Measurements from ENCODE around the gene ARID3B.
"Not testable (repeated sequence)": the region's sequence is repeated elsewhere in the genome, so short reads cannot be mapped to it uniquely, and the experiment has no call there.

The ARID3B gene

GRCh38 chr15:74594455-74594854 lies 53.4 kb downstream of the ARID3B start:
- Histone ChIP-seq H3K9ac (ENCODE audit: low read length) (no peak overlapping the region), H3K36me3 (ENCODE audit: control insufficient read depth, insufficient read depth, low read length, severe bottlenecking) (no peaks in the 10 kb centered on the region), H3K9me3 (ENCODE audit: control insufficient read depth, low read length) (no peaks in the 10 kb centered on the region), H3K4me1 (ENCODE audit: control insufficient read depth, insufficient read depth, low read length) (peaks cover 14% of the 10 kb centered on the region), H3K27me3 (replicated peaks; ENCODE audit: control insufficient read depth, insufficient read depth, low read length) (no peaks in the 10 kb centered on the region), H3K4me3 (ENCODE audit: low read length) (no peak overlapping the region)
- DNase-seq (ENCODE audit: low read depth) = no peak

- no peak for DNase-seq (ENCODE audit: low read depth)
- Histone ChIP-seq H3K9ac (ENCODE audit: low read length) (no peak overlapping the region), H3K27me3 (replicated peaks; ENCODE audit: control insufficient read depth, insufficient read depth, low read length) (no peaks in the 10 kb centered on the region), H3K4me1 (ENCODE audit: control insufficient read depth, insufficient read depth, low read length) (peaks cover 16% of the 10 kb centered on the region), H3K4me3 (ENCODE audit: low read length) (no peak overlapping the region), H3K9me3 (ENCODE audit: control insufficient read depth, low read length) (no peaks in the 10 kb centered on the region), H3K36me3 (ENCODE audit: control insufficient read depth, insufficient read depth, low read length, severe bottlenecking) (no peaks in the 10 kb centered on the region)
Observed at GRCh38 chr15:74595271-74595670, 54.3 kb downstream of the ARID3B start.

- not testable (repeated sequence) for H3K36me3 ChIP-seq (ENCODE audit: control insufficient read depth, insufficient read depth, low read length, severe bottlenecking); H3K9me3 ChIP-seq (ENCODE audit: control insufficient read depth, low read length); DNase-seq (ENCODE audit: low read depth); H3K4me3 ChIP-seq (ENCODE audit: low read length); H3K27me3 ChIP-seq (replicated peaks; ENCODE audit: control insufficient read depth, insufficient read depth, low read length); H3K9ac ChIP-seq (ENCODE audit: low read length)
- peaks cover 22% of the 10 kb centered on the region for H3K4me1 ChIP-seq (ENCODE audit: control insufficient read depth, insufficient read depth, low read length)
Observed at GRCh38 chr15:74596736-74597135, 55.7 kb downstream of the ARID3B start.

GRCh38 chr15:74597146-74597705 lies 56.2 kb downstream of the ARID3B start:
- H3K9me3 ChIP-seq (ENCODE audit: control insufficient read depth, low read length); H3K4me3 ChIP-seq (ENCODE audit: low read length); H3K36me3 ChIP-seq (ENCODE audit: control insufficient read depth, insufficient read depth, low read length, severe bottlenecking); H3K27me3 ChIP-seq (replicated peaks; ENCODE audit: control insufficient read depth, insufficient read depth, low read length); H3K9ac ChIP-seq (ENCODE audit: low read length); DNase-seq (ENCODE audit: low read depth): not testable (repeated sequence)
- H3K4me1 ChIP-seq (ENCODE audit: control insufficient read depth, insufficient read depth, low read length) = peaks cover 22% of the 10 kb centered on the region

GRCh38 chr15:74598126-74598842 lies 57.3 kb downstream of the ARID3B start:
- DNase-seq (ENCODE audit: low read depth) = peak; percentile 95
- Histone ChIP-seq H3K27me3 (replicated peaks; ENCODE audit: control insufficient read depth, insufficient read depth, low read length) (no peaks in the 10 kb centered on the region), H3K9me3 (ENCODE audit: control insufficient read depth, low read length) (no peaks in the 10 kb centered on the region), H3K4me3 (ENCODE audit: low read length) (peak overlapping the region; percentile 89), H3K4me1 (ENCODE audit: control insufficient read depth, insufficient read depth, low read length) (peaks cover 22% of the 10 kb centered on the region), H3K9ac (ENCODE audit: low read length) (peak overlapping the region; percentile 89), H3K36me3 (ENCODE audit: control insufficient read depth, insufficient read depth, low read length, severe bottlenecking) (no peaks in the 10 kb centered on the region)

- peaks cover 22% of the 10 kb centered on the region for H3K4me1 ChIP-seq (ENCODE audit: control insufficient read depth, insufficient read depth, low read length)
- H3K27me3 ChIP-seq (replicated peaks; ENCODE audit: control insufficient read depth, insufficient read depth, low read length) = no peaks in the 10 kb centered on the region
- no peaks in the 10 kb centered on the region for H3K9me3 ChIP-seq (ENCODE audit: control insufficient read depth, low read length)
- H3K4me3 ChIP-seq (ENCODE audit: low read length) = peak overlapping the region; percentile 89
- H3K9ac ChIP-seq (ENCODE audit: low read length) = peak overlapping the region; percentile 89
- no peaks in the 10 kb centered on the region for H3K36me3 ChIP-seq (ENCODE audit: control insufficient read depth, insufficient read depth, low read length, severe bottlenecking)
- DNase-seq (ENCODE audit: low read depth) = no peak
Observed at GRCh38 chr15:74599156-74599555, 58.1 kb downstream of the ARID3B start.

GRCh38 chr15:74603026-74603788 lies 62.2 kb downstream of the ARID3B start:
- Histone ChIP-seq H3K36me3 (ENCODE audit: control insufficient read depth, insufficient read depth, low read length, severe bottlenecking) (no peaks in the 10 kb centered on the region), H3K9me3 (ENCODE audit: control insufficient read depth, low read length) (no peaks in the 10 kb centered on the region), H3K4me3 (ENCODE audit: low read length) (no peak overlapping the region), H3K4me1 (ENCODE audit: control insufficient read depth, insufficient read depth, low read length) (peaks cover 18% of the 10 kb centered on the region), H3K27me3 (replicated peaks; ENCODE audit: control insufficient read depth, insufficient read depth, low read length) (no peaks in the 10 kb centered on the region), H3K9ac (ENCODE audit: low read length) (no peak overlapping the region)
- DNase-seq (ENCODE audit: low read depth) = no peak

GRCh38 chr15:74603789-74604705 lies 63.0 kb downstream of the ARID3B start:
- Histone ChIP-seq H3K4me3 (ENCODE audit: low read length) (no peak overlapping the region), H3K36me3 (ENCODE audit: control insufficient read depth, insufficient read depth, low read length, severe bottlenecking) (no peaks in the 10 kb centered on the region), H3K27me3 (replicated peaks; ENCODE audit: control insufficient read depth, insufficient read depth, low read length) (peaks cover 7% of the 10 kb centered on the region)

GRCh38 chr15:74604983-74605794 lies 64.2 kb downstream of the ARID3B start:
- no peak for DNase-seq (ENCODE audit: low read depth)
- Histone ChIP-seq H3K9me3 (ENCODE audit: control insufficient read depth, low read length) (no peaks in the 10 kb centered on the region), H3K36me3 (ENCODE audit: control insufficient read depth, insufficient read depth, low read length, severe bottlenecking) (no peaks in the 10 kb centered on the region), H3K27me3 (replicated peaks; ENCODE audit: control insufficient read depth, insufficient read depth, low read length) (peaks cover 12% of the 10 kb centered on the region), H3K4me1 (ENCODE audit: control insufficient read depth, insufficient read depth, low read length) (peaks cover 6% of the 10 kb centered on the region), H3K4me3 (ENCODE audit: low read length) (no peak overlapping the region), H3K9ac (ENCODE audit: low read length) (no peak overlapping the region)

More at GRCh38 chr15:74603789-74604705, 63.0 kb downstream of the ARID3B start:
- DNase-seq (ENCODE audit: low read depth) = no peak
- no peaks in the 10 kb centered on the region for H3K9me3 ChIP-seq (ENCODE audit: control insufficient read depth, low read length)
- peaks cover 15% of the 10 kb centered on the region for H3K4me1 ChIP-seq (ENCODE audit: control insufficient read depth, insufficient read depth, low read length)
- no peak overlapping the region for H3K9ac ChIP-seq (ENCODE audit: low read length)

GRCh38 chr15:74605795-74606150 lies 64.8 kb downstream of the ARID3B start:
- no peaks in the 10 kb centered on the region for H3K9me3 ChIP-seq (ENCODE audit: control insufficient read depth, low read length)
- H3K36me3 ChIP-seq (ENCODE audit: control insufficient read depth, insufficient read depth, low read length, severe bottlenecking) = no peaks in the 10 kb centered on the region
- no peak for DNase-seq (ENCODE audit: low read depth)
- H3K4me1 ChIP-seq (ENCODE audit: control insufficient read depth, insufficient read depth, low read length) = peaks cover 4% of the 10 kb centered on the region
- H3K4me3 ChIP-seq (ENCODE audit: low read length) = no peak overlapping the region
- H3K27me3 ChIP-seq (replicated peaks; ENCODE audit: control insufficient read depth, insufficient read depth, low read length) = peaks cover 12% of the 10 kb centered on the region
- H3K9ac ChIP-seq (ENCODE audit: low read length) = no peak overlapping the region

All from adipocyte (in vitro differentiated cells).